ENCODE results near the gene DNMT3L. TPM values are rescaled to one million over a fixed set of nuclear protein-coding genes. Genes with fewer than 3 reads are reported as not detected.

DNMT3L gene
- total RNA-seq, 1 experiment from 2014 or later: not detected

GRCh38 chr21:44294391-44295162 is 32.9 kb upstream of the DNMT3L start (continued):
- TF ChIP-seq AFF4 (CRISPR knock-in tag; IDR thresholded peaks at IDR 0.05; ENCODE audit: borderline replicate concordance): no peak
- TF ChIP-seq HMGXB4 (CRISPR knock-in tag; IDR thresholded peaks at IDR 0.05): no peak

GRCh38 chr21:44293551-44294231 is 32.0 kb upstream of the DNMT3L start:
- no peak overlapping the region for H3K4me3 Mint-ChIP-seq
- DNase-seq (ENCODE audit: low spot score): no peak
- TF ChIP-seq ATF1 (CRISPR knock-in tag; IDR thresholded peaks at IDR 0.05) (no peak), E2F1 (CRISPR knock-in tag; IDR thresholded peaks at IDR 0.05) (no peak), ELF4 (CRISPR knock-in tag; IDR thresholded peaks at IDR 0.05; ENCODE audit: low read depth) (no peak), PRDM15 (CRISPR knock-in tag; IDR thresholded peaks at IDR 0.05) (no peak), ZNF232 (CRISPR knock-in tag; IDR thresholded peaks at IDR 0.05) (no peak), JAZF1 (CRISPR knock-in tag; IDR thresholded peaks at IDR 0.05) (no peak), TCF7 (CRISPR knock-in tag; IDR thresholded peaks at IDR 0.05; ENCODE audit: low read depth) (no peak), MAX (CRISPR knock-in tag; IDR thresholded peaks at IDR 0.05) (no peak), ATF3 (CRISPR knock-in tag; conservative IDR thresholded peaks at IDR 0.05) (no peak)
- no peak for ATAC-seq
- CTCF ChIA-PET: no interaction called here
- no peaks in the 10 kb centered on the region for H3K36me3 Mint-ChIP-seq
- peaks cover 6% of the 10 kb centered on the region for H3K27me3 Mint-ChIP-seq (ENCODE audit: low read depth)
- H3K27ac Mint-ChIP-seq: no peak overlapping the region
- H3K4me1 Mint-ChIP-seq: no peaks in the 10 kb centered on the region
- H3K9me3 Mint-ChIP-seq: no peaks in the 10 kb centered on the region
- POLR2A ChIA-PET: no interaction called here

Measured in WTC11 (cell line).